K562 (cell line): ENCODE data around the gene SLC35E1. TPM values are rescaled to one million over a fixed set of nuclear protein-coding genes. Genes with fewer than 3 reads are reported as not detected.

Source experiments
- ARHGAP35 ChIP-seq: fragments of 450-650 bp; IDR thresholded peaks from 2 replicates; pipeline ENCODE4 v1.6.1; 2018; ENCODE audit not compliant: partially characterized antibody
- CEBPB ChIP-seq: fragments of 450-650 bp; IDR thresholded peaks from 2 replicates; pipeline ENCODE4 v1.6.1; 2016; ENCODE audit warnings: missing genetic modification characterization, missing compliant biosample characterization
- DEAF1 ChIP-seq: fragments of 450-650 bp; formaldehyde crosslinking; IDR thresholded peaks from 2 replicates; pipeline ENCODE4 v1.4.0; 2020; ENCODE audit warnings: mild to moderate bottlenecking, moderate library complexity
- HEY1 ChIP-seq: fragments of 250-450 bp; sonication (Bioruptor Pico); IDR thresholded peaks from 2 replicates; pipeline ENCODE4 v1.5.0; 2020; ENCODE audit warnings: mild to moderate bottlenecking, moderate library complexity, borderline replicate concordance
- MAFF ChIP-seq: IDR thresholded peaks from 2 replicates; pipeline ENCODE4 v1.6.1; 2012; ENCODE audit warnings: low read length, improper control_type of control experiment
- NRF1 ChIP-seq, 2 experiments: fragments of 450-650 bp; IDR thresholded peaks in 1 of 2; conservative IDR thresholded peaks in 1 of 2; 2 replicates each; pipeline ENCODE4 v1.6.1; 2014; ENCODE audit warnings: mild to moderate bottlenecking in 2 of 2
- RBM34 ChIP-seq: fragments of 200-400 bp; formaldehyde crosslinking; IDR thresholded peaks from 2 replicates; pipeline ENCODE4 v1.6.1; 2018; ENCODE audit warnings: low read length, borderline replicate concordance; ENCODE audit not compliant: insufficient read depth
- SMARCA5 ChIP-seq: fragments of 450-650 bp; IDR thresholded peaks from 2 replicates; pipeline ENCODE4 v1.6.1; 2016
- SRSF9 ChIP-seq: fragments of 200-400 bp; formaldehyde crosslinking; IDR thresholded peaks from 2 replicates; pipeline ENCODE4 v1.6.1; 2017; ENCODE audit warnings: low read depth, low read length, borderline replicate concordance
- STAG1 ChIP-seq: sonication (generic); formaldehyde crosslinking; IDR thresholded peaks from 2 replicates; pipeline ENCODE4 v1.5.0; 2020; ENCODE audit warnings: missing genetic modification reagents, borderline replicate concordance
- TBP ChIP-seq: optimal IDR thresholded peaks from 2 replicates; pipeline ENCODE3; 2011; ENCODE audit warnings: low read depth, low read length, improper control_type of control experiment
- TEAD2 ChIP-seq: fragments of 450-650 bp; IDR thresholded peaks from 2 replicates; pipeline ENCODE4 v1.6.1; 2016; ENCODE audit warnings: missing genetic modification characterization, control low read depth, missing compliant biosample characterization
- TRIM28 ChIP-seq: fragments of 450-650 bp; IDR thresholded peaks from 2 replicates; pipeline ENCODE4 v1.6.1; 2017
- ZC3H11A ChIP-seq: IDR thresholded peaks from 2 replicates; pipeline ENCODE4 v1.6.1; 2012; ENCODE audit warnings: low read depth, low read length, improper control_type of control experiment
- ZNF740 ChIP-seq, 3 experiments: fragments of 200-800 bp in 1 of 3; sonication (Bioruptor generic) in 1 of 3; sonication (generic) in 1 of 3; formaldehyde crosslinking in 1 of 3; IDR thresholded peaks; 2 replicates each; pipeline versions ENCODE4 v1.6.1 to v1.8.0; 2016 to 2022; ENCODE audit warnings: mild to moderate bottlenecking in 2 of 3, missing compliant biosample characterization in 2 of 3, missing genetic modification characterization in 2 of 3, missing genetic modification reagents in 1 of 3
- polyA plus RNA-seq, 8 experiments: library from polyadenylated mRNA; depleted of rRNA in 4 of 8; stranded (reverse) in 5 of 8; unstranded in 3 of 8; fragments of >200 nt; fragmentation: Nextera tagmentation in 2 of 8; fragmentation: Illumina TruSeq in 1 of 8; extraction: Ambion mirVana in 2 of 8; extraction: Trizol in 1 of 8; gene quantifications; 2 replicates each; pipeline versions ENCODE4 v1.2.1 to v1.2.3, GENCODE V29; 2011 to 2014; ENCODE audit warnings: inconsistent platforms in 1 of 8, missing spikeins in 1 of 8
- total RNA-seq, 7 experiments: library from RNA; depleted of rRNA in 6 of 7; stranded (reverse); fragments of >200 nt in 6 of 7; fragmentation: Illumina TruSeq in 2 of 7; extraction: Trizol in 2 of 7; gene quantifications; 2 replicates each; pipeline versions ENCODE4 v1.2.1 to v1.2.3, GENCODE V29; 2011 to 2021; ENCODE audit warnings: low replicate concordance in 1 of 7
- TF ChIP-seq, protein P1 (sequence below), 2 experiments: IDR thresholded peaks; 2 replicates each; pipeline ENCODE4 v1.6.1; 2012; ENCODE audit warnings: improper control_type of control experiment in 2 of 2, low read depth in 2 of 2, low read length in 2 of 2, borderline replicate concordance in 1 of 2
- TF ChIP-seq, protein P2 (sequence below), 3 experiments: IDR thresholded peaks in 2 of 3; conservative IDR thresholded peaks in 1 of 3; 2 replicates each; pipeline ENCODE4 v1.5.1; 2011 to 2012; ENCODE audit warnings: low read length in 3 of 3, mild to moderate bottlenecking in 3 of 3, control low read depth in 2 of 3, improper control_type of control experiment in 1 of 3, inconsistent platforms in 1 of 3, low read depth in 1 of 3, mixed read lengths in 1 of 3, moderate library complexity in 1 of 3; ENCODE audit not compliant: insufficient read depth in 2 of 3
- TF ChIP-seq, protein P3 (sequence below): fragments of 450-650 bp; IDR thresholded peaks from 2 replicates; pipeline ENCODE4 v1.6.1; 2017; ENCODE audit warnings: antibody characterized with exemption

The SLC35E1 gene
- total and polyA plus RNA-seq, 9 of the 15 experiments (the other 6 are each of a cell fraction or from before 2014, with no cell fraction given): 15.0 to 40.1 (median 25.7) TPM

GRCh38 chr19:16581145-16581970, 9.1 kb upstream of the SLC35E1 start (continued):
- TF ChIP-seq HEY1 (CRISPR knock-in tag) (no peak), DEAF1 (CRISPR knock-in tag) (no peak), CEBPB (tag) (peak; percentile 44; the same call in 1 of the 2 replicates), ARHGAP35 (no peak), ZNF740 (CRISPR knock-in tag; IDR thresholded peaks at IDR 0.05) (no peak), ZNF740 (tag; IDR thresholded peaks at IDR 0.05) (no peak), NRF1 (conservative IDR thresholded peaks at IDR 0.05 in 1 of 2, IDR thresholded peaks at IDR 0.05 in 1 of 2) (peak in 1 of 2 experiments; percentile 30; a peak in 2 of 4 replicates), TEAD2 (no peak), STAG1 (no peak), MAFF (peak; percentile 69; the same call in 1 of the 2 replicates), SMARCA5 (no peak), RBM34 (no peak), ZC3H11A (no peak), TBP (peak; percentile 38), TRIM28 (no peak), SRSF9 (no peak)
- TF ChIP-seq, protein P1, sequence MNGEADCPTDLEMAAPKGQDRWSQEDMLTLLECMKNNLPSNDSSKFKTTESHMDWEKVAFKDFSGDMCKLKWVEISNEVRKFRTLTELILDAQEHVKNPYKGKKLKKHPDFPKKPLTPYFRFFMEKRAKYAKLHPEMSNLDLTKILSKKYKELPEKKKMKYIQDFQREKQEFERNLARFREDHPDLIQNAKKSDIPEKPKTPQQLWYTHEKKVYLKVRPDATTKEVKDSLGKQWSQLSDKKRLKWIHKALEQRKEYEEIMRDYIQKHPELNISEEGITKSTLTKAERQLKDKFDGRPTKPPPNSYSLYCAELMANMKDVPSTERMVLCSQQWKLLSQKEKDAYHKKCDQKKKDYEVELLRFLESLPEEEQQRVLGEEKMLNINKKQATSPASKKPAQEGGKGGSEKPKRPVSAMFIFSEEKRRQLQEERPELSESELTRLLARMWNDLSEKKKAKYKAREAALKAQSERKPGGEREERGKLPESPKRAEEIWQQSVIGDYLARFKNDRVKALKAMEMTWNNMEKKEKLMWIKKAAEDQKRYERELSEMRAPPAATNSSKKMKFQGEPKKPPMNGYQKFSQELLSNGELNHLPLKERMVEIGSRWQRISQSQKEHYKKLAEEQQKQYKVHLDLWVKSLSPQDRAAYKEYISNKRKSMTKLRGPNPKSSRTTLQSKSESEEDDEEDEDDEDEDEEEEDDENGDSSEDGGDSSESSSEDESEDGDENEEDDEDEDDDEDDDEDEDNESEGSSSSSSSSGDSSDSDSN (IDR thresholded peaks at IDR 0.05; ENCODE audit: borderline replicate concordance in 1 of 2, low read depth in 2 of 2, low read length in 2 of 2): 0 out of 4 replicates have a peak, but pooled peaks of 1 of the 2 experiments have one; percentile 49
- TF ChIP-seq, protein P2, sequence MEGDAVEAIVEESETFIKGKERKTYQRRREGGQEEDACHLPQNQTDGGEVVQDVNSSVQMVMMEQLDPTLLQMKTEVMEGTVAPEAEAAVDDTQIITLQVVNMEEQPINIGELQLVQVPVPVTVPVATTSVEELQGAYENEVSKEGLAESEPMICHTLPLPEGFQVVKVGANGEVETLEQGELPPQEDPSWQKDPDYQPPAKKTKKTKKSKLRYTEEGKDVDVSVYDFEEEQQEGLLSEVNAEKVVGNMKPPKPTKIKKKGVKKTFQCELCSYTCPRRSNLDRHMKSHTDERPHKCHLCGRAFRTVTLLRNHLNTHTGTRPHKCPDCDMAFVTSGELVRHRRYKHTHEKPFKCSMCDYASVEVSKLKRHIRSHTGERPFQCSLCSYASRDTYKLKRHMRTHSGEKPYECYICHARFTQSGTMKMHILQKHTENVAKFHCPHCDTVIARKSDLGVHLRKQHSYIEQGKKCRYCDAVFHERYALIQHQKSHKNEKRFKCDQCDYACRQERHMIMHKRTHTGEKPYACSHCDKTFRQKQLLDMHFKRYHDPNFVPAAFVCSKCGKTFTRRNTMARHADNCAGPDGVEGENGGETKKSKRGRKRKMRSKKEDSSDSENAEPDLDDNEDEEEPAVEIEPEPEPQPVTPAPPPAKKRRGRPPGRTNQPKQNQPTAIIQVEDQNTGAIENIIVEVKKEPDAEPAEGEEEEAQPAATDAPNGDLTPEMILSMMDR (IDR thresholded peaks at IDR 0.05 in 2 of 3, conservative IDR thresholded peaks at IDR 0.05 in 1 of 3; ENCODE audit: insufficient read depth in 2 of 3, low read depth in 1 of 3, low read length in 3 of 3): peak in 1 of 3 experiments; percentile 6; a peak in 1 of 6 replicates
- TF ChIP-seq, protein P3, sequence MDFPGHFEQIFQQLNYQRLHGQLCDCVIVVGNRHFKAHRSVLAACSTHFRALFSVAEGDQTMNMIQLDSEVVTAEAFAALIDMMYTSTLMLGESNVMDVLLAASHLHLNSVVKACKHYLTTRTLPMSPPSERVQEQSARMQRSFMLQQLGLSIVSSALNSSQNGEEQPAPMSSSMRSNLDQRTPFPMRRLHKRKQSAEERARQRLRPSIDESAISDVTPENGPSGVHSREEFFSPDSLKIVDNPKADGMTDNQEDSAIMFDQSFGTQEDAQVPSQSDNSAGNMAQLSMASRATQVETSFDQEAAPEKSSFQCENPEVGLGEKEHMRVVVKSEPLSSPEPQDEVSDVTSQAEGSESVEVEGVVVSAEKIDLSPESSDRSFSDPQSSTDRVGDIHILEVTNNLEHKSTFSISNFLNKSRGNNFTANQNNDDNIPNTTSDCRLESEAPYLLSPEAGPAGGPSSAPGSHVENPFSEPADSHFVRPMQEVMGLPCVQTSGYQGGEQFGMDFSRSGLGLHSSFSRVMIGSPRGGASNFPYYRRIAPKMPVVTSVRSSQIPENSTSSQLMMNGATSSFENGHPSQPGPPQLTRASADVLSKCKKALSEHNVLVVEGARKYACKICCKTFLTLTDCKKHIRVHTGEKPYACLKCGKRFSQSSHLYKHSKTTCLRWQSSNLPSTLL: no peak
